A673 (cell line): Measurements from ENCODE around the gene FMNL1.

Experiments
- EZH2 ChIP-seq: fragments of 200-600 bp; sonication (generic); IDR thresholded peaks from 2 replicates; pipeline ENCODE4 v1.6.1; 2017; ENCODE audit warnings: borderline replicate concordance, low read depth, mild to moderate bottlenecking, mixed read lengths, antibody characterized with exemption, low read length; ENCODE audit not compliant: poor library complexity, severe bottlenecking
- TF ChIP-seq, protein P1 (sequence below): fragments of 300-800, 200-600 bp; sonication (generic); conservative IDR thresholded peaks from 2 replicates; pipeline ENCODE4 v1.5.1; 2017; ENCODE audit warnings: low read depth, mild to moderate bottlenecking, antibody characterized with exemption, low read length, moderate library complexity, mixed read lengths

DNA sequence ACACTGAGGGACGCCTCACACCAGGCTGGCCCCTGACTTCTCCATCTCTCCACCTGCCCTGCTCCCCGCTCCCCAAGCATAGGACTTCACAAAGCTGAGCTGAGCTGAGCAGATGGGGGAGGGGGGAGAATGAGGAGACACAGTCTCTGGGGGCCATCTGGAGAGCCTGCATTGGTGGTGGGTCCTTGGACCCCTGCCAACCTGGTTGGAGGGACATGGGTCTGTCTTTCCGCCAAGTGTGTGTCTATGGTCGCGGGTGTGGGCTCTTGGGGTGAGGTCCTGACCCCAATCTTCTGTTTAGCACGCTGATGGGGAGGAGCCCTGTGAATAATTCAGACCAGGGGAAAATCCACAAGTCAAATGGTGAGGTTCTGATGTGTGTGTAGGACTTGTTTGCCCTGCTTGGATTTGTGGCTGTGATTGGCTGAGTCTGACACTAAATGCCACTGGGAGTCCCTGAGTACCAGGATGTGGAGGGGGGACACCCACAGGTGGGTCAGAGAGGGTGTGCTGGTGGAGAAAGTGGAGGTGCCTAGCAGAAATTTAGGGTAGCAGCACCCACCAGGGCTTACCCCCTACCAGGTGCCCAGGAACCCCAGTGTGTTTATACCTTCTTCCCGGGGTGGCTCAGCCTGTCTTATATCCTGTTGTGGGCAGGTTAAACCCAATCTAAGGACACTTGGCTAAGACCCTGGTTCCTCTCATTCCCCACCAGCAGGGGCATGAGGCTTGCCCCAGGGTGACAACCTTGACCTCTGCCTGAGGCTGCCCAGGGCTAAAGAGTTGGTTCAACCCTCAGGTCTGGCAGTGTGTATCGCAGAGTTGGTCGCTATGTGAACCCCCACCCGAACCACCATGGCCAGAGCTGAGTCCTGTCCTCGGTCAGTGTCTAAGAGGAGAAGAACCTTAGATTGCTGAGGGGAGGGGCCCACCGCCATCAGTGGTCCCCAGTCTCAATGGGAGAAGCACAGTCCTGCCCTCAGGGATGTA, 2.1 kb downstream of the FMNL1 start:
- TF ChIP-seq, protein P1, sequence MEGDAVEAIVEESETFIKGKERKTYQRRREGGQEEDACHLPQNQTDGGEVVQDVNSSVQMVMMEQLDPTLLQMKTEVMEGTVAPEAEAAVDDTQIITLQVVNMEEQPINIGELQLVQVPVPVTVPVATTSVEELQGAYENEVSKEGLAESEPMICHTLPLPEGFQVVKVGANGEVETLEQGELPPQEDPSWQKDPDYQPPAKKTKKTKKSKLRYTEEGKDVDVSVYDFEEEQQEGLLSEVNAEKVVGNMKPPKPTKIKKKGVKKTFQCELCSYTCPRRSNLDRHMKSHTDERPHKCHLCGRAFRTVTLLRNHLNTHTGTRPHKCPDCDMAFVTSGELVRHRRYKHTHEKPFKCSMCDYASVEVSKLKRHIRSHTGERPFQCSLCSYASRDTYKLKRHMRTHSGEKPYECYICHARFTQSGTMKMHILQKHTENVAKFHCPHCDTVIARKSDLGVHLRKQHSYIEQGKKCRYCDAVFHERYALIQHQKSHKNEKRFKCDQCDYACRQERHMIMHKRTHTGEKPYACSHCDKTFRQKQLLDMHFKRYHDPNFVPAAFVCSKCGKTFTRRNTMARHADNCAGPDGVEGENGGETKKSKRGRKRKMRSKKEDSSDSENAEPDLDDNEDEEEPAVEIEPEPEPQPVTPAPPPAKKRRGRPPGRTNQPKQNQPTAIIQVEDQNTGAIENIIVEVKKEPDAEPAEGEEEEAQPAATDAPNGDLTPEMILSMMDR = no peak
- no peak for TF ChIP-seq EZH2
